Lower lobe of right lung (tissue), 2 donors: ENCODE results near the gene SH3GLB1. TPM values are rescaled to one million over a fixed set of nuclear protein-coding genes. Genes with fewer than 3 reads are reported as not detected.

ENCODE experiments used
- ATAC-seq, 2 donors: fragments of 200-7000 bp; cut with Tn5 transposase; one replicate each; pipeline ENCODE4 v1.9.1; 2020 to 2022; ENCODE audit warnings: mild to moderate bottlenecking in 2 of 2, moderate library complexity in 2 of 2
- DNase-seq: peaks from one replicate; pipeline ENCODE4 v3.0.0-alpha.2; 2020
- H3K27ac ChIP-seq: fragments of 200-600 bp; one replicate; pipeline ENCODE4 v1.8.0; 2022
- H3K27me3 ChIP-seq: fragments of 200-600 bp; one replicate; pipeline ENCODE4 v1.8.0; 2022; ENCODE audit warnings: low read depth
- H3K36me3 ChIP-seq: fragments of 200-600 bp; one replicate; pipeline ENCODE4 v1.8.0; 2022; ENCODE audit warnings: mild to moderate bottlenecking
- H3K4me1 ChIP-seq: fragments of 200-600 bp; one replicate; pipeline ENCODE4 v1.8.0; 2022
- H3K4me3 ChIP-seq: fragments of 200-600 bp; one replicate; pipeline ENCODE4 v1.8.0; 2022; ENCODE audit warnings: mild to moderate bottlenecking
- H3K9me3 ChIP-seq: fragments of 200-600 bp; one replicate; pipeline ENCODE4 v1.8.0; 2022
- CTCF ChIP-seq: fragments of 200-600 bp; IDR thresholded peaks from one replicate; pipeline ENCODE4 v1.8.0; 2022; ENCODE audit warnings: antibody characterized with exemption, mild to moderate bottlenecking
- intact Hi-C: fragments of 100-400 bp; cut with DNase I; formaldehyde crosslinking; loops from one replicate; pipeline ENCODE4 v1.11.0; 2022
- total RNA-seq: library from RNA; stranded (reverse); fragmentation: NEBNext Ultra II Directional; extraction: Animal tissue kit (Norgen Biotek cat#: 25700); gene quantifications from one replicate; pipeline ENCODE4 v1.2.1, GENCODE V29; 2021
- donor health status: DM: no; HTN: yes; CAD: no; lungs with severe emphysema.

The SH3GLB1 gene
- total RNA-seq, 1 donor from 2014 or later = 91.1 TPM

- no peak overlapping the region for H3K4me3 ChIP-seq
Measured at GRCh38 chr1:86782482-86782881, 78.1 kb downstream of the SH3GLB1 start.

GRCh38 chr1:86787621-86788020 lies 83.2 kb downstream of the SH3GLB1 start:
- TF ChIP-seq CTCF = no peak
- Histone ChIP-seq H3K4me1 (peaks cover 32% of the 10 kb centered on the region), H3K27me3 (no peaks in the 10 kb centered on the region), H3K9me3 (no peaks in the 10 kb centered on the region), H3K4me3 (no peak overlapping the region), H3K36me3 (no peaks in the 10 kb centered on the region), H3K27ac (no peak overlapping the region)
- no peak for DNase-seq
- no peak for ATAC-seq
- intact Hi-C loops = no loop called here

More at GRCh38 chr1:86782482-86782881, 78.1 kb downstream of the SH3GLB1 start:
- no peaks in the 10 kb centered on the region for H3K36me3 ChIP-seq
- H3K27me3 ChIP-seq = no peaks in the 10 kb centered on the region
- intact Hi-C loops = no loop called here
- H3K4me1 ChIP-seq = peaks cover 1% of the 10 kb centered on the region
- ATAC-seq (no peak), DNase-seq (no peak)
- no peaks in the 10 kb centered on the region for H3K9me3 ChIP-seq
- no peak overlapping the region for H3K27ac ChIP-seq
- no peak for TF ChIP-seq CTCF

- intact Hi-C loops = no loop called here
- Histone ChIP-seq H3K36me3 (no peaks in the 10 kb centered on the region), H3K27me3 (no peaks in the 10 kb centered on the region), H3K4me1 (peaks cover 42% of the 10 kb centered on the region), H3K9me3 (no peaks in the 10 kb centered on the region), H3K27ac (peak overlapping the region; percentile 53), H3K4me3 (no peak overlapping the region)
- ATAC-seq = peak; percentile 69 to 80
- DNase-seq = peak; percentile 49
- TF ChIP-seq CTCF = no peak
Measured at GRCh38 chr1:86788300-86789206, 84.2 kb downstream of the SH3GLB1 start.

- H3K27ac ChIP-seq = no peak overlapping the region
- no peak for TF ChIP-seq CTCF
- intact Hi-C loops = no loop called here
- H3K36me3 ChIP-seq = no peaks in the 10 kb centered on the region
- H3K4me3 ChIP-seq = no peak overlapping the region
- no peaks in the 10 kb centered on the region for H3K9me3 ChIP-seq
- H3K4me1 ChIP-seq = peaks cover 24% of the 10 kb centered on the region
- ATAC-seq = no peak
- H3K27me3 ChIP-seq = no peaks in the 10 kb centered on the region
- no peak for DNase-seq
Measured at GRCh38 chr1:86795316-86795715, 90.9 kb downstream of the SH3GLB1 start.

Other genes with a start within 250 kb of the SH3GLB1 start
- not detected for gene CLCA1, start 235.6 kb upstream of the SH3GLB1 start, total RNA-seq
- gene CLCA4, start 157.5 kb upstream of the SH3GLB1 start, total RNA-seq = not detected
- 197 TPM for gene SELENOF, start 209.6 kb downstream of the SH3GLB1 start, total RNA-seq
- 19.0 TPM for gene HS2ST1, start 210.1 kb downstream of the SH3GLB1 start, total RNA-seq